Activated naive CD4-positive, alpha-beta T cell treated with anti-CD3 and anti-CD28 coated beads, Interleukin-2, amount 10 ng/mL, durations not matched to agents 7 days and 5 days (primary cell): ENCODE data around the gene ADAMTS18.

Source experiments
- CTCF ChIA-PET: fragments of 350-600 bp; sonication (Branson Sonifier 250); formaldehyde crosslinking; loops from one replicate; lab custom pipeline; 2021; ENCODE audit warnings: antibody characterized with exemption; lab: Charles Lee
- DNase-seq: peaks from one replicate; pipeline ENCODE4 v3.0.0-alpha.2; 2020
- H3K27ac Mint-ChIP-seq: one replicate; pipeline ENCODE4 v1.8.0; 2021; ENCODE audit warnings: mild to moderate bottlenecking, moderate library complexity, mixed read lengths
- H3K27me3 Mint-ChIP-seq: one replicate; pipeline ENCODE4 v1.8.0; 2021; ENCODE audit warnings: mild to moderate bottlenecking, mixed read lengths
- H3K36me3 Mint-ChIP-seq: one replicate; pipeline ENCODE4 v1.8.0; 2021; ENCODE audit warnings: mixed read lengths
- H3K4me1 Mint-ChIP-seq: one replicate; pipeline ENCODE4 v1.8.0; 2021; ENCODE audit warnings: mixed read lengths
- H3K4me3 Mint-ChIP-seq: one replicate; pipeline ENCODE4 v1.8.0; 2021; ENCODE audit warnings: mild to moderate bottlenecking, moderate library complexity, mixed read lengths
- H3K9me3 Mint-ChIP-seq: one replicate; pipeline ENCODE4 v1.8.0; 2021; ENCODE audit warnings: mixed read lengths

The ADAMTS18 gene

DNA sequence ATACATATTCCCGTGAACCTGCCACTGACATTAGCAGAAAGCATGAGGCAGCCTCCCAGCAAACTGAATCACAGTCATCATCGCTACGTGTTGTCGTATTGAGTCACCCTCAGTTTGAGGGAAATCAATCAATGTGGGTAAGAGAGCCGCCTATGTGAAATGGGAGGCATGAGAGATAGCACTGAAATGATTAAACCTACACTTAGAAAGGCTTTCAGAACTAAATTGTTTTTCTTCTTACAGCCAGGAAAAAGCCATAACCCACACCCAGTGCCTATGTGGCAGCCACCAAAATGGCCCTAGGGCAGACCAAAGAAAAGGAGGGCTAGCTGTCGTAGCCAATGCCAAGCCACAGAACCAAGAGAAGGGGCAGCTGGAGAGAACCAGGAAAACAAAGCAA is 90.5 kb downstream of the ADAMTS18 start:
- H3K36me3 Mint-ChIP-seq: no peaks in the 10 kb centered on the region
- DNase-seq: no peak
- H3K27ac Mint-ChIP-seq: no peak overlapping the region
- CTCF ChIA-PET: no interaction called here
- H3K4me3 Mint-ChIP-seq: no peak overlapping the region
- H3K27me3 Mint-ChIP-seq: no peaks in the 10 kb centered on the region
- no peaks in the 10 kb centered on the region for H3K9me3 Mint-ChIP-seq
- no peaks in the 10 kb centered on the region for H3K4me1 Mint-ChIP-seq

DNA sequence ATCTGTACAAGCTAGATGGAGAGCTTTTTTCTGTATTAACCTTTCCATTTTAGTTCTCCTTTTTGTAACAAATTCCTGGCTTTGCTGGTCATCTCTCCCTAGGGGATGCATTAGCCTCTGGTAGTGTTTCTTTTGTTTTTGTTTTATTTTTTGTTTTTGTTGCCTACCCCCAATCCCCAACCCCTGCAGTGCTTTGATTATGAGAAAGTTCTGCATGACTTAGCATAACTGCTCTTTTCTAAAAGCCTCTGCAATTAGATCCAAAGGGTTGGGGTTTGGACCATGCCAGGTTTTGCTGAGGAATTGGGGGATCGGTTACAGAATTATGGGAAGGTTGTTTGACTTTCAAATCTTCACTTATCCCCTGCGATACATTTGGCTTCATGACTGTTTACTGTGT is 98.2 kb downstream of the ADAMTS18 start:
- Mint-ChIP-seq H3K9me3 (no peaks in the 10 kb centered on the region), H3K27me3 (no peaks in the 10 kb centered on the region), H3K36me3 (no peaks in the 10 kb centered on the region), H3K4me1 (no peaks in the 10 kb centered on the region), H3K27ac (no peak overlapping the region), H3K4me3 (no peak overlapping the region)
- DNase-seq: no peak
- CTCF ChIA-PET: no interaction called here

DNA sequence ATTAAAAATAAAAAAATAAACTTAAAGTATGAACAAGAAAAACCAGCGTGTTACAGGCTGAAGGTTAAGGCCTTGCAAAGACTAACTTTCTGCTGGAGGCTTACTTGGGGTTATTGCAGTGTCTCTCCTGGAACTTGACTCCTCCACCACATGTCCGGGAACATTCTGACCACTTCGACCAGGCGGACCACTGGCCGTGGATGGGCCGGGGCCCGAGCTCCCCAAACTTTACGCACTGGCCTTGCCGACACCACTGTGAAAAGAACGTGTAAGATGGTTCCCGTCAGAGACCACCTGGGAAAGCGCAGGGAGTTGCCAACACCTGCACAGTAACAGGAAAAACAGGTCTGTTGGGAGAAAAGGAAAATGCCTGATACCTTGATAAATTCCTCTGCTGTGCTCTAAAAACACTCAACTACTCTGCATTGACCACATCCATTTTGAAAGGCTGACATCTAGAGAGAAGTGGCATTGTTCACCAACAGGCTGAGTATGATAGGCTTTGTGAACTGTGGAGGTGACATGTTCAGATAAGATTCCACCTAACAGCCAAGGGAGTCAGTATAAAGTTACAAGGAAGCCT is 99.1 kb downstream of the ADAMTS18 start:
- H3K4me3 Mint-ChIP-seq: no peak overlapping the region
- no peak overlapping the region for H3K27ac Mint-ChIP-seq
- H3K4me1 Mint-ChIP-seq: no peaks in the 10 kb centered on the region
- DNase-seq: no peak
- H3K27me3 Mint-ChIP-seq: no peaks in the 10 kb centered on the region
- no peaks in the 10 kb centered on the region for H3K36me3 Mint-ChIP-seq
- CTCF ChIA-PET: no interaction called here
- H3K9me3 Mint-ChIP-seq: no peaks in the 10 kb centered on the region

DNA sequence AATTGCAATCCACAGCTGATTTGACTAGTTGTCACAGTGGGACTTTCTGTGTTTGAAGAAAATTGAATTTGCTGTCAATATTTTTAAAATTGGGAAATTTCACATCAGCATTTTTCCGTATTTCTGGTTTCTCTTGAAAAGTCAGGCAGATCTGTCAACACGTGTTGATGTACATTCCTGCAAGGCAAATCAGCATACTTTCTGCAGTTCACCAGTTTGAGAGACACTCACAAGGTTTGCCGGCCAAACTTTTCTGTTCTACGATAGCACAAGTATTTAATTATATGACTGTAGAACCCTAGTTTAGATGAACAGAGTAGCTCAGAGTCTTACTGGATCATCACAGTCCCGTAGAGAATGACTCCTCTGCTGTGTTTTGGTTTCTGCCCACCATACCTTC is 102.0 kb downstream of the ADAMTS18 start:
- Mint-ChIP-seq H3K4me3 (no peak overlapping the region), H3K36me3 (no peaks in the 10 kb centered on the region), H3K4me1 (no peaks in the 10 kb centered on the region), H3K9me3 (no peaks in the 10 kb centered on the region), H3K27ac (no peak overlapping the region), H3K27me3 (no peaks in the 10 kb centered on the region)
- CTCF ChIA-PET: no interaction called here
- no peak for DNase-seq

DNA sequence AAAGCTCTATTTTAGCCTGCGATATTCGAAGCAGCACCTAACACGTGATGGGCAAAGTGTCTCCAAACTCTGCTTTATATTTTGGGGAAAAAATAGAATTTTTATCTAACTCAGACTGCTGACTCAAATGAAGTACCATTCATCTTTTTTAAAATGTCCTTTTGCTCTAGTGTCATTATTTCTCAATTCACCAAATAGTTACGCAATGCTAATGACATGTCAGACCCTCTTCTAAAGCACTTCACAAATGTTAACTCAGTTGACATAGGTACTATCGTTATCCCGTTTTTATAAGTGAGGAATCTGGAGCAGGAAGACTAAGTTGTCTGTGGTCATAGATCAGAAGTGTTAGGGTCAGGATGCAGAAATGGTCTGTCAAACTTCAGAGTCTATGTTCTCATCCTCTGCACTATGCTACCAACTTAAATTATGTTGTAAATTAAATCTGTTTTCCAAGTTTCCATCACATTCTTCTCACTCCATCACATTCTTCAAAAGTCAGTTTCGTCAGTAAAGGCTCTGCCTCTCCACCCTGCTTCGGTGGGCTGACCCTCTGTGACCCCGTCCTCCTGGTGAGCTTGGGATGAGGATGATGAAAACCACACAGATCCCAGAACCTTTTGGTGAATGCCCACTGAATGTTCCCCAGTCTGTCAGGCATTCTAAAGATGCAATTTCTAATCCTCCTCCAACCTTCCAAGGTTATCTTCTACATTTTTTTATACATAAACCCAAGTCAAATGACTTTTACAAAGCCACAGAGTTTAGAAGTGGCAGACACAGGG is 102.8 kb downstream of the ADAMTS18 start:
- no peak overlapping the region for H3K4me3 Mint-ChIP-seq
- no peaks in the 10 kb centered on the region for H3K27me3 Mint-ChIP-seq
- DNase-seq: no peak
- H3K27ac Mint-ChIP-seq: no peak overlapping the region
- H3K36me3 Mint-ChIP-seq: no peaks in the 10 kb centered on the region
- CTCF ChIA-PET: no interaction called here
- no peaks in the 10 kb centered on the region for H3K9me3 Mint-ChIP-seq
- H3K4me1 Mint-ChIP-seq: no peaks in the 10 kb centered on the region

DNA sequence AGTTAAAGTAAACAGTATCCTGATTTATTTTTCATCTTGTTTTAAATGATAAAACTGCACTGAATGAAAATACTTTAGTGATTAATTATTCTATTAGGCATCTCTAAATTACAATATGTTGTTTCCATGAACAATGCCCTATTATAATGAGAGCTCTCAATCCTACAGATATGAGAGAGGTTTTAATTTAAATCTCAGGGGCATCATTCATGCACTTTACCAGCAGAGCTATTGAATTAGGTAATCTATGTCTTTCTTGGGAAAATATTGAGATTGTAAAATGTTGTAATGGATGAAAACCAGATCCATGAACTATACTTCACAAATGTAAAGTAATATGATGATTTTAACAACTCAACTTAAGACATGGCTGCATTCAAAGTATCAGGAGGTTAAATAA is 103.8 kb downstream of the ADAMTS18 start:
- DNase-seq: no peak
- Mint-ChIP-seq H3K9me3 (no peaks in the 10 kb centered on the region), H3K36me3 (no peaks in the 10 kb centered on the region), H3K4me1 (no peaks in the 10 kb centered on the region), H3K27ac (no peak overlapping the region), H3K4me3 (no peak overlapping the region), H3K27me3 (no peaks in the 10 kb centered on the region)
- CTCF ChIA-PET: no interaction called here

DNA sequence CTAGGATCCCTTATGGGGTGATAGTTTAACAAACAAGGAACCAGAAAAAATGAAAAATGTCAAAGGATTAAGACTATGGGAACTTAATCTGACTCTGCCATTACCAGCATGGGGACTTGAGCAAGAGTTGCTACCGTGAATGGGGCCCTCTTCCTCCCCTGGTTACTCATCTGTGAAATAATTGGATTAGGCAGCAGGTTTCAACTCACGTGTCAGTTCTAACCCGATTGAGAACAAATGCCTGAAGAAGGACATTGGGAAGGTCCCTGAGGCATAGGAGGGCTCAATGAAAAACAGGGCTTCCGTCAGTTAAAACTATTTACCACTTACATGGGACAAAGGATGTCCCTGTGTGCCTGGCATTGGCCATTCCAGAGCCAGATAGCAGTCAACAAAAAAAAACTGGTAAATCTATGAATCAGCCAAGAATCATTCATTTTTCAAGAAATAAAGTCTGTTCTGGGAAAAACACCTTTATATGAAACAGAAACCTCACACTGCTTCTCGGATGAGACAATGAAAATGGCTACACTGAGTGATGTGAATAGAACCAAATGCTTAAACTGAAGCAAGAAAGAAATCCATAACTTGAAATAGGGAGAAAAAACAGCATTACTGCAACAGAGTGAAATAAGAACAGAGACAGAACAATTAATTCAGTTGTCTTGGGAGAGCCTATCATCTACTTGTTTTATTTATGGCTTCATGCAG is 104.3 kb downstream of the ADAMTS18 start:
- Mint-ChIP-seq H3K4me1 (no peaks in the 10 kb centered on the region), H3K9me3 (no peaks in the 10 kb centered on the region), H3K4me3 (no peak overlapping the region), H3K27ac (no peak overlapping the region), H3K27me3 (no peaks in the 10 kb centered on the region), H3K36me3 (no peaks in the 10 kb centered on the region)
- CTCF ChIA-PET: no interaction called here
- DNase-seq: no peak

DNA sequence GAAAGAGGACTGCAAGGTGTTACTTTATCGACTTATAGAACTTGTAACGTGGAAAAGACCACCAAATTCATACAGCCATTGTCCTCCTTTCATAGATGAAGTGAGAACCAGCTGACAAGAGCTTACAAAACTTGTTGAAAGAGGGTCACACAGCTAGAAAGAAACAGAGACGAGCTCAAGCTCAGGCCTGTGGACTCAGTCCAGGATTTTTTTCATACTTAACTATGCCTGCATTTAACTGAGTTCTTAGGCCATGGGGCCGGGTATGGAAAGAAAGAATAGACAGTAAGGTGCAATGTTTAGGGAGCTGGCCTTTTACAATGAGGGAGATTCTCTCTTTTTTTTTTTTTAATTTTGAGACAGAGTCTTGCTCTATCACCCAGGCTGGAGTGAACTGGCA is 106.1 kb downstream of the ADAMTS18 start:
- no peaks in the 10 kb centered on the region for H3K9me3 Mint-ChIP-seq
- no peaks in the 10 kb centered on the region for H3K36me3 Mint-ChIP-seq
- DNase-seq: no peak
- H3K4me3 Mint-ChIP-seq: no peak overlapping the region
- no peak overlapping the region for H3K27ac Mint-ChIP-seq
- no peaks in the 10 kb centered on the region for H3K27me3 Mint-ChIP-seq
- H3K4me1 Mint-ChIP-seq: no peaks in the 10 kb centered on the region
- CTCF ChIA-PET: no interaction called here

DNA sequence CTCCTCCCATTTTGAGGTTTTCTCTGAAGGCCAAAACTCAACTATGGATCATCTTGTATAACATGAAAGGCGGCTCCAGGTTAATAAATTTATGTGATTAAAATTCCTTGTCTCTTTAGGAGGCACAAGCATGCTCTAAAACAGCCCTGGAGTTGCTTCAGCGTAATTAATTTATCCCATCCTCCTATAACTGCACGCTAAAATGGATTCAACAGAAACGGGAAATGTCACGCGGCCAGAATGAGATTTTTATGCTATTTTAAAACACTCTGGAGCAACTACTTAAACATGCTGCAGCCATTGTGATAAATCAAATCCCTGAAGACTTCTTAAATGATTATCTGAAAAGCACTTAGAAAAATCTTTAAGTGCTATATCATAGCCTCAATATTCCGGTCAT is 106.6 kb downstream of the ADAMTS18 start:
- no peaks in the 10 kb centered on the region for H3K9me3 Mint-ChIP-seq
- no peaks in the 10 kb centered on the region for H3K4me1 Mint-ChIP-seq
- DNase-seq: no peak
- H3K27ac Mint-ChIP-seq: no peak overlapping the region
- no peaks in the 10 kb centered on the region for H3K27me3 Mint-ChIP-seq
- CTCF ChIA-PET: no interaction called here
- no peaks in the 10 kb centered on the region for H3K36me3 Mint-ChIP-seq
- no peak overlapping the region for H3K4me3 Mint-ChIP-seq

DNA sequence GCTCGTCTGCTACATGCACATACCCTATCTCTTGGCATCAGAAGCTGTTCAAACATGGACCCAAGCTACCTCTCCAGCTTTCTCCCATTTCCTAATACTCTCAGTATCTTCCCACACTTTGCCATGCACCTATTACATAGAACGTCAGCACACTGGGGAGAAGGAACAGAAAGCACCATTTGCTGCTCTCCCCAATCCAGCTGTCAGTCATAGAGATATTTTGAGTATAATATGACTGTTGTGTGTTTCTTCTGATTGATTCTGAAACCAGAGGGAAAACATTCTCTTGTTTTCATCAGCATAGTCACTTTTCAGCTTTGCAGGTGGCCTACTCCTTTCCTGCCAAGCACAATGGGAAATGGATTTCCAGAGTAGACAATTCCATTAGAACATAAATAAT is 107.1 kb downstream of the ADAMTS18 start:
- H3K27ac Mint-ChIP-seq: no peak overlapping the region
- H3K4me1 Mint-ChIP-seq: no peaks in the 10 kb centered on the region
- no peak overlapping the region for H3K4me3 Mint-ChIP-seq
- H3K36me3 Mint-ChIP-seq: no peaks in the 10 kb centered on the region
- no peaks in the 10 kb centered on the region for H3K9me3 Mint-ChIP-seq
- DNase-seq: no peak
- no peaks in the 10 kb centered on the region for H3K27me3 Mint-ChIP-seq
- CTCF ChIA-PET: no interaction called here

DNA sequence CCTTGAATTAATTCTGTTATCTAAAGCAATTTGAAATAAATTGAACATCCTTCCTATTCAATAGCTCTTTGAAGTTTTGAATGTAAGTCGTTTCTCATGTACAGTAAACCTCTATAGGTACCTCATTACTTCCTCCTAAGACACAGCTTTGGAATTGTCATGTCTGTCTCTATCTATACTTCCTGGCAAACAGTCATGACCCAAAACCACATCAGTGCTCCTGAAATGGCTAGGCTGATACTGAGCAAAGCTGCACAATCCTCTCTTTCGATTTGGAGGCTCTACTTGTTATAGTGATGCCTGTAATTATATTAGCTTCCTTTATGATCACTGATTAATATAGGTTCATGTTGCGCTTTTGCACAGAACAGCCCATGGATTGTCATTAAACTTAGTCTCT is 110.1 kb downstream of the ADAMTS18 start:
- CTCF ChIA-PET: no interaction called here
- no peaks in the 10 kb centered on the region for H3K9me3 Mint-ChIP-seq
- DNase-seq: no peak
- H3K4me1 Mint-ChIP-seq: no peaks in the 10 kb centered on the region
- H3K27ac Mint-ChIP-seq: no peak overlapping the region
- H3K36me3 Mint-ChIP-seq: no peaks in the 10 kb centered on the region
- no peaks in the 10 kb centered on the region for H3K27me3 Mint-ChIP-seq
- no peak overlapping the region for H3K4me3 Mint-ChIP-seq

DNA sequence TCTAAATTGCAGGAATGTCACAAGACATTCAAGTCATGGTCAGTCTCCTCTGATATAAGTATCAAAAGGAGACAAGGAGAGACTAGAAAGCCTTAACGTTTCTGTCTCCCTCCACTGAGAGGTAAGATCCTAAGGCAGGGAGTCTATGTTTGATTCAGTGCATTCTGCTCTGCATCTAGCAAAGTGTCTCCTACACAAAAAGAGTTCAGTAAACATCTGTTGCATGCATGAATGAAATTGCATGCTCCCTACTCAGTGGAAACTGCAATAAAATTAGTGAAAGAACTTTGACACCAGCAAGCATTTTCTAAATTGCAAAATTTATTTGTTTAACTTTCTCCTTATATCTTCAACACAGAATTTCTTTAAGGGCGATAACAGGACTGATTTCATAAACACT is 111.1 kb downstream of the ADAMTS18 start:
- no peak for DNase-seq
- Mint-ChIP-seq H3K27me3 (no peaks in the 10 kb centered on the region), H3K9me3 (no peaks in the 10 kb centered on the region), H3K27ac (no peak overlapping the region), H3K4me1 (no peaks in the 10 kb centered on the region), H3K4me3 (no peak overlapping the region), H3K36me3 (no peaks in the 10 kb centered on the region)
- CTCF ChIA-PET: no interaction called here

DNA sequence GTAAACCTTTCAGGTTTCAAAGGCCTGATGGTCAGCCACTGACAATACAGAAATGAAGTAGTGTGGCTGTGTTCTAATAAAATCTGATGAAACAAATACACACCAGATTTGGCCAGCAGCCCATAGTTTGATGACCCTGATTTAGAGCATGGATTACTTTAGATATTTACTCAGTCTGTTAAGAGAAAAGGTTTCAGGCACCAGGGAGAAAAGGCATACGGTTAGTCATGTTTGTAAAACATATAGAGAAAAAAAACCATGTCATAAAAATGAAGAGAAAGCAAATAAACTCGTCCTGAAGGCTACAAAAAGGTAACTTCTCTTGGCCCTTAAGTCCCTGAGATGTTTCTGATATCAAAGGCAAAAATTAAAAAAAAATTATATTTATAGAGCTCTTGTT is 112.1 kb downstream of the ADAMTS18 start:
- Mint-ChIP-seq H3K9me3 (no peaks in the 10 kb centered on the region), H3K36me3 (no peaks in the 10 kb centered on the region), H3K4me1 (no peaks in the 10 kb centered on the region), H3K27ac (no peak overlapping the region), H3K27me3 (no peaks in the 10 kb centered on the region), H3K4me3 (no peak overlapping the region)
- CTCF ChIA-PET: no interaction called here
- no peak for DNase-seq

DNA sequence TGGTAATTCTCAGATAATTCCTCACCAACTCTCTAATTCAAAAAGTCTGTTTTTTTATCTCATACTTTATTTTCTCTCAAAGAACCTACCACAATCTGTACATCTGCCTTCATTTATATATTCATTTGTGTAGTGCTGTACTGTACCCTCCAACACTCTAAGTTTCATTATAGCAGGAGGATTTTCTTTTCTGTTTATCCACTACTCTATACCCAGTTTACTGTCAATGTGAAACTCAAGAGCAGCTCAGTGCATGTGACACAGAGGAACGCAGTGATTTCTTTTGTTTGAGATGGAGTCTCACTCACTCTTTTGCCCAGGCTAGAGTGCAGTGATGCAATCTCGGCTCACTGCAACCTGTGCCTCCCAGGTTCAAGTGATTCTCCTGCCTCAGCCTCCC is 117.8 kb downstream of the ADAMTS18 start:
- Mint-ChIP-seq H3K27me3 (no peaks in the 10 kb centered on the region), H3K4me1 (no peaks in the 10 kb centered on the region), H3K9me3 (no peaks in the 10 kb centered on the region), H3K4me3 (no peak overlapping the region), H3K36me3 (no peaks in the 10 kb centered on the region), H3K27ac (no peak overlapping the region)
- CTCF ChIA-PET: no interaction called here
- DNase-seq: no peak

DNA sequence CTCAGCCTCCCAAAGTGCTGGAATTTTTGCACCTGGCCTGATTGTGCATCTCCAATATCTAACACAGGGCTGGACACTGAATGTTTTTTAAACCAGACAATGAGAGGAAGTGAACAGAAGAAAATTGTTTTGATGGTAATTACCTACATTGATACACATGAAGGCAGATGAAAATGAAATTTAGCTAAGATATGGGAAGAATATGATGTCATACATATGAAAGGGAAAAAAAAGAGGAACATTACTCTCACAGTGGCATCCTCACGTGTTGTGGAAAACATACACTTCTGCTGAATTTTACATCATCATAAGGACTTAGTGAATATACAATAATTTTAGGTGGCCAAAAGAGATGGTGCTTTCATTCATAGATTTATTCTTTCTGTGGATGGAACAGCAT is 124.0 kb downstream of the ADAMTS18 start:
- H3K27me3 Mint-ChIP-seq: no peaks in the 10 kb centered on the region
- H3K4me3 Mint-ChIP-seq: no peak overlapping the region

More for the DNA sequence above, 124.0 kb downstream of the ADAMTS18 start:
- CTCF ChIA-PET: no interaction called here
- Mint-ChIP-seq H3K9me3 (no peaks in the 10 kb centered on the region), H3K27ac (no peak overlapping the region), H3K36me3 (no peaks in the 10 kb centered on the region), H3K4me1 (peaks cover 2% of the 10 kb centered on the region)
- no peak for DNase-seq
